Osteocyte (in vitro differentiated cells): ENCODE results near the gene SYCP3. TPM values are rescaled to one million over a fixed set of nuclear protein-coding genes. Genes with fewer than 3 reads are reported as not detected.

Experiments used
- DNase-seq: peaks from one replicate; pipeline ENCODE4 v3.0.0; 2021; ENCODE audit warnings: mixed read lengths; ENCODE audit not compliant: unreplicated experiment; ENCODE audit errors: extremely low spot score
- H3K27ac Mint-ChIP-seq: one replicate; pipeline ENCODE4 v1.8.0; 2021; ENCODE audit warnings: mild to moderate bottlenecking, mixed read lengths; ENCODE audit not compliant: unreplicated experiment
- H3K27me3 Mint-ChIP-seq: one replicate; pipeline ENCODE4 v1.8.0; 2021; ENCODE audit warnings: mixed read lengths; ENCODE audit not compliant: unreplicated experiment
- H3K36me3 Mint-ChIP-seq: one replicate; pipeline ENCODE4 v1.8.0; 2021; ENCODE audit warnings: mixed read lengths; ENCODE audit not compliant: unreplicated experiment
- H3K4me1 Mint-ChIP-seq: one replicate; pipeline ENCODE4 v1.8.0; 2021; ENCODE audit warnings: mixed read lengths; ENCODE audit not compliant: unreplicated experiment
- H3K4me3 Mint-ChIP-seq: one replicate; pipeline ENCODE4 v1.8.0; 2021; ENCODE audit warnings: mild to moderate bottlenecking, moderate library complexity, mixed read lengths; ENCODE audit not compliant: unreplicated experiment
- H3K9me3 Mint-ChIP-seq: one replicate; pipeline ENCODE4 v1.8.0; 2021; ENCODE audit warnings: mixed read lengths; ENCODE audit not compliant: unreplicated experiment
- total RNA-seq: library from RNA; stranded (reverse); gene quantifications from 2 replicates; pipeline ENCODE4 v1.2.1, GENCODE V29; 2021
- TF ChIP-seq, protein P1 (sequence below): fragments of 200-600 bp; sonication (generic); IDR thresholded peaks from 2 replicates; pipeline ENCODE4 v1.5.0; 2021; ENCODE audit warnings: antibody characterized with exemption, mild to moderate bottlenecking, moderate library complexity

SYCP3 gene
- total RNA-seq, 1 donor from 2014 or later: not detected

DNA sequence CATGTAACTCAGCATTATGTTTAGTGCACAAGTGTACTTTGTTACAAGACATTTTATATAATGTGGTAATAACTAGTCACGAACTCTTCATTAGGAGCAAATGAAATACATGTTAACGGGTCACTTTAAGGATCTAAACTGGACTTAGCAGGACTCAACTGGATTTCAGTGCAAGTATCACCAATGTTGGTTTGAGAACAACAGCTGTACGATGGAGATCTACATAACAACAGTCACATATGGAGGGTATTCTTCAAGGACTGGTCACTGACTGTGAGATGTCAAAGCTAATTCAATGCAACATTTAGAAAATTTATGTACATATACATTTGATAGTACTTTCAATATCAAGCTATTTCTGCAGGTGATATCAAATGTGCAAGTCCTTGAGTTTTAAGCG, 22.5 kb upstream of the SYCP3 start:
- TF ChIP-seq, protein P1, sequence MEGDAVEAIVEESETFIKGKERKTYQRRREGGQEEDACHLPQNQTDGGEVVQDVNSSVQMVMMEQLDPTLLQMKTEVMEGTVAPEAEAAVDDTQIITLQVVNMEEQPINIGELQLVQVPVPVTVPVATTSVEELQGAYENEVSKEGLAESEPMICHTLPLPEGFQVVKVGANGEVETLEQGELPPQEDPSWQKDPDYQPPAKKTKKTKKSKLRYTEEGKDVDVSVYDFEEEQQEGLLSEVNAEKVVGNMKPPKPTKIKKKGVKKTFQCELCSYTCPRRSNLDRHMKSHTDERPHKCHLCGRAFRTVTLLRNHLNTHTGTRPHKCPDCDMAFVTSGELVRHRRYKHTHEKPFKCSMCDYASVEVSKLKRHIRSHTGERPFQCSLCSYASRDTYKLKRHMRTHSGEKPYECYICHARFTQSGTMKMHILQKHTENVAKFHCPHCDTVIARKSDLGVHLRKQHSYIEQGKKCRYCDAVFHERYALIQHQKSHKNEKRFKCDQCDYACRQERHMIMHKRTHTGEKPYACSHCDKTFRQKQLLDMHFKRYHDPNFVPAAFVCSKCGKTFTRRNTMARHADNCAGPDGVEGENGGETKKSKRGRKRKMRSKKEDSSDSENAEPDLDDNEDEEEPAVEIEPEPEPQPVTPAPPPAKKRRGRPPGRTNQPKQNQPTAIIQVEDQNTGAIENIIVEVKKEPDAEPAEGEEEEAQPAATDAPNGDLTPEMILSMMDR: no peak
- no peaks in the 10 kb centered on the region for H3K4me1 Mint-ChIP-seq
- H3K4me3 Mint-ChIP-seq: no peak overlapping the region
- H3K9me3 Mint-ChIP-seq: no peaks in the 10 kb centered on the region
- no peak overlapping the region for H3K27ac Mint-ChIP-seq
- H3K36me3 Mint-ChIP-seq: peaks cover 11% of the 10 kb centered on the region
- DNase-seq: no peak
- no peaks in the 10 kb centered on the region for H3K27me3 Mint-ChIP-seq

GRCh38 chr12:101761350-101761749, 22.1 kb upstream of the SYCP3 start:
- H3K27ac Mint-ChIP-seq: no peak overlapping the region
- H3K4me1 Mint-ChIP-seq: no peaks in the 10 kb centered on the region
- H3K4me3 Mint-ChIP-seq: no peak overlapping the region
- DNase-seq: no peak
- no peaks in the 10 kb centered on the region for H3K9me3 Mint-ChIP-seq
- H3K36me3 Mint-ChIP-seq: peaks cover 13% of the 10 kb centered on the region
- TF ChIP-seq, protein P1: no peak
- no peaks in the 10 kb centered on the region for H3K27me3 Mint-ChIP-seq

GRCh38 chr12:101759396-101760047, 20.3 kb upstream of the SYCP3 start:
- TF ChIP-seq, protein P1: peak; percentile 72
- no peak overlapping the region for H3K4me3 Mint-ChIP-seq
- H3K27ac Mint-ChIP-seq: no peak overlapping the region
- H3K36me3 Mint-ChIP-seq: peaks cover 18% of the 10 kb centered on the region
- DNase-seq: no peak
- no peaks in the 10 kb centered on the region for H3K9me3 Mint-ChIP-seq
- H3K4me1 Mint-ChIP-seq: no peaks in the 10 kb centered on the region
- no peaks in the 10 kb centered on the region for H3K27me3 Mint-ChIP-seq

- no peaks in the 10 kb centered on the region for H3K27me3 Mint-ChIP-seq
- H3K4me1 Mint-ChIP-seq: no peaks in the 10 kb centered on the region
- H3K9me3 Mint-ChIP-seq: no peaks in the 10 kb centered on the region
- no peak overlapping the region for H3K27ac Mint-ChIP-seq
- H3K4me3 Mint-ChIP-seq: no peak overlapping the region
- peaks cover 41% of the 10 kb centered on the region for H3K36me3 Mint-ChIP-seq
- TF ChIP-seq, protein P1: no peak
- no peak for DNase-seq
Measured at GRCh38 chr12:101750152-101750551, 10.9 kb upstream of the SYCP3 start.

DNA sequence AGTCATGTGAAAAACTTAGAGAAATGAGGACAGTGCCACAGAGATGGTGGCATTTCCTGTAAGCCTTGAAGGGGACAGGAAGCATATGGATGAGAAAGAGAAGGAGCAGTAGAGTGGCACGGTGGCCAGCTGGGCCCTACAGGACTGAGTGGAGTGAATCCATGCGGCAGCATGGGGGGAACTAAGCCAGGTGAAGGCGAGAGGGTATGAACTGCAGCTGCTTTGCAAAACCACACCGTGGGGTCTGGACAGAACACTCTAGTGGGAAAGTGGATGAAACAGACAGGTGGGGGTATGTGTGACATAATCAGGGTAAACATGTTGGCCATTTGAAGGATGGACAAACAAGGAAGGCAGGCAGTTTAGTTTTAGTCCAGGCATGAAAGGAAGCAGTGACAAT, 10.4 kb upstream of the SYCP3 start:
- no peaks in the 10 kb centered on the region for H3K4me1 Mint-ChIP-seq
- H3K4me3 Mint-ChIP-seq: no peak overlapping the region
- H3K9me3 Mint-ChIP-seq: no peaks in the 10 kb centered on the region
- no peak overlapping the region for H3K27ac Mint-ChIP-seq
- TF ChIP-seq, protein P1: no peak
- no peaks in the 10 kb centered on the region for H3K27me3 Mint-ChIP-seq
- DNase-seq: no peak
- H3K36me3 Mint-ChIP-seq: peaks cover 38% of the 10 kb centered on the region
